Type B pancreatic cell (in vitro differentiated cells): Measurements from ENCODE around the gene CR1. TPM values are rescaled to one million over a fixed set of nuclear protein-coding genes. Genes with fewer than 3 reads are reported as not detected.

Experiments used
- DNase-seq: peaks from one replicate; pipeline ENCODE4 v3.0.0; 2021; ENCODE audit warnings: mixed read lengths; ENCODE audit not compliant: unreplicated experiment; ENCODE audit errors: extremely low spot score
- H3K27ac Mint-ChIP-seq: 2 replicates; pipeline ENCODE4 v1.8.0; 2021; ENCODE audit warnings: mild to moderate bottlenecking, mixed read lengths
- H3K27me3 Mint-ChIP-seq: 2 replicates; pipeline ENCODE4 v1.8.0; 2021; ENCODE audit warnings: mixed read lengths
- H3K36me3 Mint-ChIP-seq: 2 replicates; pipeline ENCODE4 v1.8.0; 2021; ENCODE audit warnings: mixed read lengths
- H3K4me1 Mint-ChIP-seq: one replicate; pipeline ENCODE4 v1.8.0; 2021; ENCODE audit warnings: mixed read lengths; ENCODE audit not compliant: unreplicated experiment
- H3K4me3 Mint-ChIP-seq: 2 replicates; pipeline ENCODE4 v1.8.0; 2021; ENCODE audit warnings: mild to moderate bottlenecking, mixed read lengths
- H3K9me3 Mint-ChIP-seq: 2 replicates; pipeline ENCODE4 v1.8.0; 2021; ENCODE audit warnings: mixed read lengths
- CTCF ChIP-seq: fragments of 200-600 bp; sonication (generic); conservative IDR thresholded peaks from 2 replicates; pipeline ENCODE4 v1.5.0; 2021; ENCODE audit warnings: antibody characterized with exemption, mild to moderate bottlenecking
- total RNA-seq: library from RNA; stranded (reverse); gene quantifications from 2 replicates; pipeline ENCODE4 v1.2.1, GENCODE V29; 2021; ENCODE audit warnings: low replicate concordance

Gene CR1
- total RNA-seq, 1 donor from 2014 or later: 0.56 TPM

DNA sequence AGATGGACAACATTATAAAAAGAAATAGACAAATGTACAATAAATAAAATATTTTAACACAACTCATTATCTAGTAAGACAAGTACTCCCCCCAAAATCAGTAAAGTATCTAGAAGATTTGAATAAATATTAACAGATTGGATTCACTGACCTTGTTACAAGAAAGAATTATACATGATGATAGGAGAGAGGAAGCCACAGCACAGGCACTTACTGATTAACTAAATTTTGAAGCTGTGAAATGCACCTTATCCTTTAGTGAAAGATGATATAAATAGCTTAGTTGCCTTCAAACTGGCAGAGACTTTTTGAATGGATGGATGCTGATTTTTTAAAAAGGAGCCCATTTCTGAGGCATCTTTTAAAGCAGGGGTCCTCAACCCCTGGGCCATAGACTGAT, 8.5 kb downstream of the CR1 start:
- H3K4me1 Mint-ChIP-seq: no peaks in the 10 kb centered on the region
- H3K9me3 Mint-ChIP-seq: no peaks in the 10 kb centered on the region
- H3K27ac Mint-ChIP-seq: no peak overlapping the region
- no peak overlapping the region for H3K4me3 Mint-ChIP-seq
- no peaks in the 10 kb centered on the region for H3K36me3 Mint-ChIP-seq
- no peak for TF ChIP-seq CTCF
- no peak for DNase-seq
- peaks cover 65% of the 10 kb centered on the region for H3K27me3 Mint-ChIP-seq

- no peaks in the 10 kb centered on the region for H3K4me1 Mint-ChIP-seq
- no peaks in the 10 kb centered on the region for H3K36me3 Mint-ChIP-seq
- no peak for TF ChIP-seq CTCF
- no peaks in the 10 kb centered on the region for H3K9me3 Mint-ChIP-seq
- H3K4me3 Mint-ChIP-seq: no peak overlapping the region
- H3K27ac Mint-ChIP-seq: no peak overlapping the region
- peaks cover 34% of the 10 kb centered on the region for H3K27me3 Mint-ChIP-seq
- no peak for DNase-seq
These were observed 14.5 kb downstream of the CR1 start for GRCh38 chr1:207510444-207510843.

GRCh38 chr1:207514890-207515289, 18.9 kb downstream of the CR1 start:
- Mint-ChIP-seq H3K27ac (no peak overlapping the region), H3K4me3 (no peak overlapping the region)
- no peak for TF ChIP-seq CTCF

DNA sequence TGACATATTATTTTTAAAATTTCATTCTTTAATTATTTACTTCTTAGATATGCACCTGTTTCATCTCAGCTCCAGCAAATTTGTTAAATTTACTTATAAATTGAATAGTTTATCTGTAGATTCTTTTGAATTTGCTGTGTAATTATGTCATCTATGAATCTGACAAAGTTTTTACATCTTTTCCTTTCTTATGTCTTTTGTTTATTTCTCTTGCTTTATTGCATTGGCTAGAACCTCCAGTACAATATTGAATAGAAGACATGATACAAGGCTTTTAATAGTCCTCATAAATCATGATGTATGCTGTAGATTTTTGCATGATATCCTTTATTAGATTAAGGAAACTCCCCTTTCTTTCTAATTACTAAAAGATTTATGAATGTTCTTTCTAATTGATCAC, 20.8 kb downstream of the CR1 start:
- no peak for TF ChIP-seq CTCF
- H3K4me3 Mint-ChIP-seq: no peak overlapping the region
- no peaks in the 10 kb centered on the region for H3K4me1 Mint-ChIP-seq
- no peaks in the 10 kb centered on the region for H3K9me3 Mint-ChIP-seq
- no peak for DNase-seq
- H3K27ac Mint-ChIP-seq: no peak overlapping the region
- no peaks in the 10 kb centered on the region for H3K36me3 Mint-ChIP-seq
- H3K27me3 Mint-ChIP-seq: peaks cover 10% of the 10 kb centered on the region

More at GRCh38 chr1:207514890-207515289, 18.9 kb downstream of the CR1 start:
- Mint-ChIP-seq H3K4me1 (no peaks in the 10 kb centered on the region), H3K27me3 (peaks cover 15% of the 10 kb centered on the region), H3K36me3 (no peaks in the 10 kb centered on the region), H3K9me3 (no peaks in the 10 kb centered on the region)
- DNase-seq: no peak

DNA sequence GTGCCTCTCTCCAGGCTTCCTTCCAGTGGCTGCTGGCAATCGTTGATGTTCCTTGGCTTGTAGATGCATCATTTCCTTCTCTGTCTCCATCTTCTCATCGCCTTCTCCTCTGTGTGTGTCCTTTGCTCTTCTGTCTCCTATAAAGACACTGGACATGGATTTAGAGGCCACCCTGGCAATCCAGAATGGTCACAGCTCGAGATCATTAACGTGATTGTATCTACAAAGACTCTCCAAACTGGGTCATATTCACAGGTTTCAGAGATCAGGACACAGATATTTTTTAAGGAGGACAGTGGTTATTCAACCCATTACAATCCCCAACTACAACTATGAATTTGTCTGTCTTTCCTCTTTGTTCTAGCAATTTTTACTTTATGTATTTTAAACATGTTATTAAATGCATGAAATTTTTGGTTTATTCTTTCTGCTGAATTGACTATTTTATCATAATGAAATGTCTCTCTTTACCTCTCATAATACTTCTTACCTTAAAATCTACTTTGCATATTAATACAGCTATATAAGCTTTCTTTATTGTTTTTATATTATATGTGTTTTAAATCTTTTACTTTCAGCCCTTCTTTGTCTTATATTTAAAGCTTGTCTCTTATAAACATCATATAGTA, 22.8 kb downstream of the CR1 start:
- Mint-ChIP-seq H3K4me1 (no peaks in the 10 kb centered on the region), H3K27ac (no peak overlapping the region), H3K9me3 (no peaks in the 10 kb centered on the region), H3K4me3 (no peak overlapping the region), H3K27me3 (peaks cover 9% of the 10 kb centered on the region), H3K36me3 (no peaks in the 10 kb centered on the region)
- no peak for DNase-seq
- no peak for TF ChIP-seq CTCF
